ENCODE results near the gene LOC128125822.

The LOC128125822 gene

GRCh38 chr6:63543001-63543400 is 29.3 kb upstream of the LOC128125822 start:
- FAIRE-seq (no peak), DNase-seq (ENCODE audit: insufficient read length, low spot score) (no peak)
- TF ChIP-seq, protein P1, sequence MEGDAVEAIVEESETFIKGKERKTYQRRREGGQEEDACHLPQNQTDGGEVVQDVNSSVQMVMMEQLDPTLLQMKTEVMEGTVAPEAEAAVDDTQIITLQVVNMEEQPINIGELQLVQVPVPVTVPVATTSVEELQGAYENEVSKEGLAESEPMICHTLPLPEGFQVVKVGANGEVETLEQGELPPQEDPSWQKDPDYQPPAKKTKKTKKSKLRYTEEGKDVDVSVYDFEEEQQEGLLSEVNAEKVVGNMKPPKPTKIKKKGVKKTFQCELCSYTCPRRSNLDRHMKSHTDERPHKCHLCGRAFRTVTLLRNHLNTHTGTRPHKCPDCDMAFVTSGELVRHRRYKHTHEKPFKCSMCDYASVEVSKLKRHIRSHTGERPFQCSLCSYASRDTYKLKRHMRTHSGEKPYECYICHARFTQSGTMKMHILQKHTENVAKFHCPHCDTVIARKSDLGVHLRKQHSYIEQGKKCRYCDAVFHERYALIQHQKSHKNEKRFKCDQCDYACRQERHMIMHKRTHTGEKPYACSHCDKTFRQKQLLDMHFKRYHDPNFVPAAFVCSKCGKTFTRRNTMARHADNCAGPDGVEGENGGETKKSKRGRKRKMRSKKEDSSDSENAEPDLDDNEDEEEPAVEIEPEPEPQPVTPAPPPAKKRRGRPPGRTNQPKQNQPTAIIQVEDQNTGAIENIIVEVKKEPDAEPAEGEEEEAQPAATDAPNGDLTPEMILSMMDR (IDR thresholded peaks at IDR 0.05; ENCODE audit: insufficient read depth, missing control alignments) = no peak

DNA sequence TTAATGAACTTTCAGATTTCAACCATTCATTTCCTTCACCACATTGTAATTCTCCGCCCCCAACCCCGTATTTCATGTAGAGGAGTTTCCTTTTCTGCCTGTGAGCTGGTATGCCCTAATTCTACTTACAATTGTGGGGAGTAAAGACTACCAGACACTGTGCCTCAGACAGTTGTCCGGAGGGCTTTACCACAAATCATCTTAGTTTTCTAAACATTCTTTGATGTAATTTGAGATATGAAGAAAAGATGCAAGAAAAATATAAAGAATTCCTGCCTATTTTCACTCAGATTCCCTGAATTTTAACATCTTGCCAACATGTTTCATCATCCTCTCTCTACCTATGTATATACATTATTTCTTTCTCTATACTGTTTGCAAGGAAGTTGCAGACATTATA is 28.3 kb upstream of the LOC128125822 start:
- FAIRE-seq (no peak), DNase-seq (ENCODE audit: insufficient read length, low spot score) (no peak)
- TF ChIP-seq, protein P1 (IDR thresholded peaks at IDR 0.05; ENCODE audit: insufficient read depth, missing control alignments) = no peak

DNA sequence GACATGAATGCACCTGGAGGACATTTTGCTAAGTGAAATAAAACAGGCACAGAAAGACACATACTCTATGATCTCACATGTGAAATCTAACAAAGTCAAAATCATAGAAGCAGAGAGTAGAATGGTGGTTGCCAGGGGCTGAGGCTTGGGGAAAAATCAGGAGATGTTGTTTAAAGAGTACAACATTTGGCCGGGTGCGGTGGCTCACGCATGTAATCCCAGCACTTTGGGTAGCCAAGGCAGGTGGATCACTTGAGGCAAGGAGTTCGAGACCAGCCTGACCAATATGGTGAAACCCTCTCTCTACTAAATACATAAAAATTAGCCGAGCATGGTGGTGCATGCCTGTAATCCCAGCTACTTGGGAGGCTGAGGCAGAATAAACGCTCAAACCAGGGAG is 26.0 kb upstream of the LOC128125822 start:
- TF ChIP-seq, protein P1 (IDR thresholded peaks at IDR 0.05; ENCODE audit: insufficient read depth, missing control alignments) = no peak
- DNase-seq (ENCODE audit: insufficient read length, low spot score) (no peak), FAIRE-seq (no peak)

DNA sequence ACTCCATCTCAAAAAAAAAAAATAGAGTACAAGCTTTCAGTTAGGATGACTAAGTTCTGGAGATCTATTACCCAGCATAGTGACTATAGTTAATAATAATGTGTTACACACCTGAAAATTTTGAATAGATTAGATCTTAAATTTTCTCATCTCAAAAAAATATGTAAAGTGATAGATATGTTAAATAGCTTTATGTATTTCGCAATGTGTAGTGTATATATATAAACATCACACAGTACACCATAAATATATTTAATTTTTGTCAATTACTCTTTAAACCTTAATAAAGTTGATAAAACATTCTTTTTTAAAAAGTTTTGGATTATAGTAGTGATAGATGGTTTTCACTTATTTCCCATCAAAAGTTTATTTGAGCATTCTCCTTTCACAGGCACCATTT is 25.6 kb upstream of the LOC128125822 start:
- TF ChIP-seq, protein P1 (IDR thresholded peaks at IDR 0.05; ENCODE audit: insufficient read depth, missing control alignments) = no peak
- DNase-seq (ENCODE audit: insufficient read length, low spot score) = no peak
- no peak for FAIRE-seq

GRCh38 chr6:63549076-63549475 is 23.2 kb upstream of the LOC128125822 start:
- no peak for FAIRE-seq
- DNase-seq (ENCODE audit: insufficient read length, low spot score) = no peak

GRCh38 chr6:63553208-63553607 is 19.1 kb upstream of the LOC128125822 start:
- DNase-seq (ENCODE audit: insufficient read length, low spot score) (no peak), FAIRE-seq (no peak)
- TF ChIP-seq, protein P1 (IDR thresholded peaks at IDR 0.05; ENCODE audit: insufficient read depth, missing control alignments) = no peak

More at GRCh38 chr6:63549076-63549475, 23.2 kb upstream of the LOC128125822 start:
- TF ChIP-seq, protein P1 (IDR thresholded peaks at IDR 0.05; ENCODE audit: insufficient read depth, missing control alignments) = no peak

- no peak for DNase-seq (ENCODE audit: insufficient read length, low spot score)
- FAIRE-seq = no peak
- TF ChIP-seq, protein P1 (IDR thresholded peaks at IDR 0.05; ENCODE audit: insufficient read depth, missing control alignments) = no peak
Observed at GRCh38 chr6:63553900-63554299, 18.4 kb upstream of the LOC128125822 start.

Data from D721Med (cell line).